Measurements from ENCODE around the gene SUFU. TPM values are rescaled to one million over a fixed set of nuclear protein-coding genes. Genes with fewer than 3 reads are reported as not detected.

Gene SUFU
- total and polyA plus RNA-seq, 2 experiments from 2014 or later: 2.8 to 5.6 TPM

DNA sequence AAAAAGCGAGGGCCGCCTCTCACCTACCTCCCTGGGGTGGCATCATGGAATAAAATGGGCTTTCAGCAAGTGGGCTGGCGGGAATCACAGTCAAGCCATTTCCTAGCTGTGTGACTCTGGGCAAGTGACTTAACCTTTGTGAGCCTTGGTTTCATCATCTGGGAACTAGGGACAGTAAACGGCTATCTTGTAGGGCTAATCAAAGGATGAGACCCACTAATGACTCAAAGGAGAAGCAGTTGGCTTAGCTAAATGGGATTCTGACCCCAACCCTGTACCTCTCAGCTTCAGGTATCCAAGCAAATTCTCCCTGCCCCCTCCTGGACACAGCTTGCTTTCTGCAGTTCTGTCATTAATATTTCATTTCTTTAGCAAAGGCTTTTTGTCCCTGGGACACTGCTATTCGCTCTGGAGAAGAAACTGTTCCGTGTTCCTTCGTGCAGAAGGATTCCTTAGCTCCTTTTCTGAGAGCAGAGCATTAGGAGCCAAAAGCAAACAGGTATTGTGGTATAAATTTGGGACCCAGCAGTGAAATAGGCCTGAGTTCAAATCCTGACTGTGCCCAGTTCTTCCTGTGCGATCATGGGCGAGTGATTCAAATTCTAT lies 166.4 kb downstream of the SUFU start:
- Histone ChIP-seq H3K36me3 (ENCODE audit: insufficient read depth) (no peaks in the 10 kb centered on the region), H2AFZ (no peak overlapping the region), H3K27ac (ENCODE audit: low read depth) (0 out of 2 replicates have a peak overlapping the region, but pooled peaks have one; percentile 68), H3K79me2 (replicated peaks; ENCODE audit: insufficient read depth) (no peaks in the 10 kb centered on the region), H3K9me2 (ENCODE audit: insufficient read depth) (no peaks in the 10 kb centered on the region), H3K27me3 (ENCODE audit: insufficient read depth) (no peaks in the 10 kb centered on the region), H3K4me3 (peak overlapping the region; percentile 15; the same call in 1 of the 2 replicates), H3K4me1 (ENCODE audit: insufficient read depth) (peaks cover 42% of the 10 kb centered on the region), H3K4me2 (peak overlapping the region; percentile 75), H3F3A (replicated peaks; ENCODE audit: low read depth) (peaks cover 22% of the 10 kb centered on the region), H4K20me1 (replicated peaks; ENCODE audit: insufficient read depth) (no peaks in the 10 kb centered on the region)
- Mint-ChIP-seq H3K9me3 (no peaks in the 10 kb centered on the region), H3K36me3 (ENCODE audit: low read depth) (no peaks in the 10 kb centered on the region; the same call in 2 of the 3 replicates), H3K27ac (peak overlapping the region; percentile 65; the same call in 1 of the 2 replicates), H3K4me1 (peaks cover 51% of the 10 kb centered on the region), H3K4me3 (no peak overlapping the region), H3K27me3 (ENCODE audit: insufficient read depth, low read depth, poor library complexity) (peaks cover 19% of the 10 kb centered on the region)
- TF ChIP-seq, protein P1, sequence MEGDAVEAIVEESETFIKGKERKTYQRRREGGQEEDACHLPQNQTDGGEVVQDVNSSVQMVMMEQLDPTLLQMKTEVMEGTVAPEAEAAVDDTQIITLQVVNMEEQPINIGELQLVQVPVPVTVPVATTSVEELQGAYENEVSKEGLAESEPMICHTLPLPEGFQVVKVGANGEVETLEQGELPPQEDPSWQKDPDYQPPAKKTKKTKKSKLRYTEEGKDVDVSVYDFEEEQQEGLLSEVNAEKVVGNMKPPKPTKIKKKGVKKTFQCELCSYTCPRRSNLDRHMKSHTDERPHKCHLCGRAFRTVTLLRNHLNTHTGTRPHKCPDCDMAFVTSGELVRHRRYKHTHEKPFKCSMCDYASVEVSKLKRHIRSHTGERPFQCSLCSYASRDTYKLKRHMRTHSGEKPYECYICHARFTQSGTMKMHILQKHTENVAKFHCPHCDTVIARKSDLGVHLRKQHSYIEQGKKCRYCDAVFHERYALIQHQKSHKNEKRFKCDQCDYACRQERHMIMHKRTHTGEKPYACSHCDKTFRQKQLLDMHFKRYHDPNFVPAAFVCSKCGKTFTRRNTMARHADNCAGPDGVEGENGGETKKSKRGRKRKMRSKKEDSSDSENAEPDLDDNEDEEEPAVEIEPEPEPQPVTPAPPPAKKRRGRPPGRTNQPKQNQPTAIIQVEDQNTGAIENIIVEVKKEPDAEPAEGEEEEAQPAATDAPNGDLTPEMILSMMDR (conservative IDR thresholded peaks at IDR 0.05; ENCODE audit: low read depth in 2 of 2): no peak
- no peak for TF ChIP-seq EZH2 (IDR thresholded peaks at IDR 0.05; ENCODE audit: low read depth, unreplicated experiment)
- no peak for ATAC-seq
- no peak for DNase-seq (ENCODE audit: low spot score)

DNA sequence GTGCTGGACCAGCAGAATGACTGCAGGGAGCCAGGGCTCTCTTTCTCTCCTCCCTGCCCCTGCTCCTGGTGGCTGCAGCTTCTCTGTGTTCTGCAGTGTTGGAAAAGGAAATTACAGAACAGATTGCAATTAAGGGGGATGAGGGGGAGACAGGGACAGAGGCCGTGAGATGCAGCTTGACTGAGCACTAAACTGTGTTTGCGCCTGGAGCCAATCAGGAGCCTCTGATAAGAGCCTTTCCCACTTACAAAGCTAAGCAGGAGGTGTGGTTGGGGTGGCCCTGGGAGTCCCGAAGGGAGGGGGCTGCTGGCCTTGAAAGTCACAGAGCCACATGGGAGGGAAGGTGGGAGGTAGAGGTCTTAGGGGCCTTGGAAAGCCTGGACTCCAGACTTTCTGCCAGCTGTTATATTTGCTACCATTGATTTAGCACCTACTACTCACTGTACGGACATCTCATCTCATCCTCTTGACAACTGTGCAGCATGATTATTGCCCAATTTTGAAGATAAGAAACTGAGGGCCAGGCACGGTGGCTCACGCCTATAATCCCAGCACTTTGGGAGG lies 167.2 kb downstream of the SUFU start:
- H3K9me3 Mint-ChIP-seq: no peaks in the 10 kb centered on the region

More for the DNA sequence above, 167.2 kb downstream of the SUFU start:
- no peak for TF ChIP-seq EZH2phosphoT487 (IDR thresholded peaks at IDR 0.05; ENCODE audit: unreplicated experiment)
- TF ChIP-seq, protein P2, sequence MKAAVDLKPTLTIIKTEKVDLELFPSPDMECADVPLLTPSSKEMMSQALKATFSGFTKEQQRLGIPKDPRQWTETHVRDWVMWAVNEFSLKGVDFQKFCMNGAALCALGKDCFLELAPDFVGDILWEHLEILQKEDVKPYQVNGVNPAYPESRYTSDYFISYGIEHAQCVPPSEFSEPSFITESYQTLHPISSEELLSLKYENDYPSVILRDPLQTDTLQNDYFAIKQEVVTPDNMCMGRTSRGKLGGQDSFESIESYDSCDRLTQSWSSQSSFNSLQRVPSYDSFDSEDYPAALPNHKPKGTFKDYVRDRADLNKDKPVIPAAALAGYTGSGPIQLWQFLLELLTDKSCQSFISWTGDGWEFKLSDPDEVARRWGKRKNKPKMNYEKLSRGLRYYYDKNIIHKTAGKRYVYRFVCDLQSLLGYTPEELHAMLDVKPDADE (IDR thresholded peaks at IDR 0.05): no peak
- TF ChIP-seq ZNF331 (CRISPR knock-in tag; IDR thresholded peaks at IDR 0.05; ENCODE audit: low read depth): no peak
- no peak for TF ChIP-seq JUNB (IDR thresholded peaks at IDR 0.05; ENCODE audit: unreplicated experiment)
- TF ChIP-seq, protein P3, sequence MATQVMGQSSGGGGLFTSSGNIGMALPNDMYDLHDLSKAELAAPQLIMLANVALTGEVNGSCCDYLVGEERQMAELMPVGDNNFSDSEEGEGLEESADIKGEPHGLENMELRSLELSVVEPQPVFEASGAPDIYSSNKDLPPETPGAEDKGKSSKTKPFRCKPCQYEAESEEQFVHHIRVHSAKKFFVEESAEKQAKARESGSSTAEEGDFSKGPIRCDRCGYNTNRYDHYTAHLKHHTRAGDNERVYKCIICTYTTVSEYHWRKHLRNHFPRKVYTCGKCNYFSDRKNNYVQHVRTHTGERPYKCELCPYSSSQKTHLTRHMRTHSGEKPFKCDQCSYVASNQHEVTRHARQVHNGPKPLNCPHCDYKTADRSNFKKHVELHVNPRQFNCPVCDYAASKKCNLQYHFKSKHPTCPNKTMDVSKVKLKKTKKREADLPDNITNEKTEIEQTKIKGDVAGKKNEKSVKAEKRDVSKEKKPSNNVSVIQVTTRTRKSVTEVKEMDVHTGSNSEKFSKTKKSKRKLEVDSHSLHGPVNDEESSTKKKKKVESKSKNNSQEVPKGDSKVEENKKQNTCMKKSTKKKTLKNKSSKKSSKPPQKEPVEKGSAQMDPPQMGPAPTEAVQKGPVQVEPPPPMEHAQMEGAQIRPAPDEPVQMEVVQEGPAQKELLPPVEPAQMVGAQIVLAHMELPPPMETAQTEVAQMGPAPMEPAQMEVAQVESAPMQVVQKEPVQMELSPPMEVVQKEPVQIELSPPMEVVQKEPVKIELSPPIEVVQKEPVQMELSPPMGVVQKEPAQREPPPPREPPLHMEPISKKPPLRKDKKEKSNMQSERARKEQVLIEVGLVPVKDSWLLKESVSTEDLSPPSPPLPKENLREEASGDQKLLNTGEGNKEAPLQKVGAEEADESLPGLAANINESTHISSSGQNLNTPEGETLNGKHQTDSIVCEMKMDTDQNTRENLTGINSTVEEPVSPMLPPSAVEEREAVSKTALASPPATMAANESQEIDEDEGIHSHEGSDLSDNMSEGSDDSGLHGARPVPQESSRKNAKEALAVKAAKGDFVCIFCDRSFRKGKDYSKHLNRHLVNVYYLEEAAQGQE (IDR thresholded peaks at IDR 0.05; ENCODE audit: unreplicated experiment): no peak
- TF ChIP-seq ZNF114 (CRISPR knock-in tag; IDR thresholded peaks at IDR 0.05): no peak
- no peak for TF ChIP-seq NANOG (IDR thresholded peaks at IDR 0.05; ENCODE audit: borderline replicate concordance)
- Histone ChIP-seq H3F3A (replicated peaks; ENCODE audit: low read depth) (peaks cover 28% of the 10 kb centered on the region), H3K9me2 (ENCODE audit: insufficient read depth) (no peaks in the 10 kb centered on the region), H3K4me3 (0 out of 2 replicates have a peak overlapping the region, but pooled peaks have one; percentile 15), H2AFZ (peak overlapping the region; percentile 72; the same call in 1 of the 2 replicates), H3K79me2 (replicated peaks; ENCODE audit: insufficient read depth) (no peaks in the 10 kb centered on the region), H3K27me3 (ENCODE audit: insufficient read depth) (no peaks in the 10 kb centered on the region), H4K20me1 (replicated peaks; ENCODE audit: insufficient read depth) (no peaks in the 10 kb centered on the region), H3K4me1 (ENCODE audit: insufficient read depth) (peaks cover 49% of the 10 kb centered on the region), H3K27ac (ENCODE audit: low read depth) (peak overlapping the region; percentile 72; the same call in 1 of the 2 replicates), H3K36me3 (ENCODE audit: insufficient read depth) (no peaks in the 10 kb centered on the region), H3K4me2 (peak overlapping the region; percentile 75)
- H3K4me3 Mint-ChIP-seq: peak overlapping the region; percentile 17; the same call in 1 of the 3 replicates
- no peaks in the 10 kb centered on the region; the same call in 2 of the 3 replicates for H3K36me3 Mint-ChIP-seq (ENCODE audit: low read depth)
- peaks cover 59% of the 10 kb centered on the region for H3K4me1 Mint-ChIP-seq
- peak; percentile 64 for DNase-seq (ENCODE audit: low spot score)
- peak overlapping the region; percentile 65; the same call in 1 of the 2 replicates for H3K27ac Mint-ChIP-seq
- H3K27me3 Mint-ChIP-seq (ENCODE audit: insufficient read depth, low read depth, poor library complexity): peaks cover 20% of the 10 kb centered on the region
- peak; percentile 20 for ATAC-seq
